ENCODE data around the gene CD274. TPM values are rescaled to one million over a fixed set of nuclear protein-coding genes. Genes with fewer than 3 reads are reported as not detected.
"Not testable (repeated sequence)": the region's sequence is repeated elsewhere in the genome, so short reads cannot be mapped to it uniquely, and the experiment has no call there.

Gene CD274
- total RNA-seq, 2 experiments from 2014 or later = 5.3 to 6.3 TPM

DNA sequence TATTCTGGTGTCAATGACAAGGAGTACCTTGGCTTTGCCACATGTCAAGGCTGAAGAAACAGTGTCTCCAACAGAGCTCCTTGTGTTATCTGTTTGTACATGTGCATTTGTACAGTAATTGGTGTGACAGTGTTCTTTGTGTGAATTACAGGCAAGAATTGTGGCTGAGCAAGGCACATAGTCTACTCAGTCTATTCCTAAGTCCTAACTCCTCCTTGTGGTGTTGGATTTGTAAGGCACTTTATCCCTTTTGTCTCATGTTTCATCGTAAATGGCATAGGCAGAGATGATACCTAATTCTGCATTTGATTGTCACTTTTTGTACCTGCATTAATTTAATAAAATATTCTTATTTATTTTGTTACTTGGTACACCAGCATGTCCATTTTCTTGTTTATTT lies 19.8 kb downstream of the CD274 start:
- no peak for DNase-seq
- Mint-ChIP-seq H3K27ac (no peak overlapping the region), H3K4me1 (ENCODE audit: low read depth) (no peaks in the 10 kb centered on the region), H3K27me3 (no peaks in the 10 kb centered on the region), H3K4me3 (no peak overlapping the region), H3K9me3 (peaks cover 2% of the 10 kb centered on the region), H3K36me3 (ENCODE audit: low read depth) (peaks cover 47% of the 10 kb centered on the region)
- POLR2A ChIA-PET = no interaction called here
- no peak overlapping the region for H3K4me3 ChIP-seq (ENCODE audit: low read length)
- H3K36me3 ChIP-seq (ENCODE audit: insufficient read depth, low read length) = peaks cover 27% of the 10 kb centered on the region
- no peaks in the 10 kb centered on the region for H3K4me1 ChIP-seq (ENCODE audit: insufficient read depth, low read length)
- H3K9me3 ChIP-seq (ENCODE audit: control insufficient read depth in 1 of 2, insufficient read depth in 1 of 2, low read length in 2 of 2) = no peaks in the 10 kb centered on the region
- H3K27ac ChIP-seq (ENCODE audit: low read depth in 1 of 2, low read length in 2 of 2) = no peak overlapping the region
- no peak for ATAC-seq (ENCODE audit: poor library complexity)
- no peak for TF ChIP-seq CTCF (IDR thresholded peaks at IDR 0.05)
- no peaks in the 10 kb centered on the region for H3K27me3 ChIP-seq (ENCODE audit: control insufficient read depth in 1 of 2, insufficient read depth in 2 of 2, low read length in 2 of 2)
- intact Hi-C loops (cut with DNase I, micrococcal nuclease) = no loop called here
- CTCF ChIA-PET = no interaction called here

- Mint-ChIP-seq H3K9me3 (peaks cover 2% of the 10 kb centered on the region), H3K27ac (no peak overlapping the region), H3K27me3 (no peaks in the 10 kb centered on the region), H3K36me3 (ENCODE audit: low read depth) (peaks cover 45% of the 10 kb centered on the region), H3K4me1 (ENCODE audit: low read depth) (no peaks in the 10 kb centered on the region), H3K4me3 (no peak overlapping the region)
- Histone ChIP-seq H3K27ac (ENCODE audit: low read depth in 1 of 2, low read length in 2 of 2) (no peak overlapping the region), H3K9me3 (ENCODE audit: control insufficient read depth in 1 of 2, insufficient read depth in 1 of 2, low read length in 2 of 2) (no peaks in the 10 kb centered on the region), H3K27me3 (ENCODE audit: control insufficient read depth in 1 of 2, insufficient read depth in 2 of 2, low read length in 2 of 2) (no peaks in the 10 kb centered on the region), H3K4me1 (ENCODE audit: insufficient read depth, low read length) (no peaks in the 10 kb centered on the region), H3K4me3 (ENCODE audit: low read length) (no peak overlapping the region), H3K36me3 (ENCODE audit: insufficient read depth, low read length) (peaks cover 21% of the 10 kb centered on the region)
- DNase-seq (no peak), ATAC-seq (ENCODE audit: poor library complexity) (no peak)
- POLR2A ChIA-PET = no interaction called here
- no peak for TF ChIP-seq CTCF (IDR thresholded peaks at IDR 0.05)
- CTCF ChIA-PET = no interaction called here
- intact Hi-C loops (cut with DNase I, micrococcal nuclease) = no loop called here
Measured at GRCh38 chr9:5470816-5471215, 20.5 kb downstream of the CD274 start.

DNA sequence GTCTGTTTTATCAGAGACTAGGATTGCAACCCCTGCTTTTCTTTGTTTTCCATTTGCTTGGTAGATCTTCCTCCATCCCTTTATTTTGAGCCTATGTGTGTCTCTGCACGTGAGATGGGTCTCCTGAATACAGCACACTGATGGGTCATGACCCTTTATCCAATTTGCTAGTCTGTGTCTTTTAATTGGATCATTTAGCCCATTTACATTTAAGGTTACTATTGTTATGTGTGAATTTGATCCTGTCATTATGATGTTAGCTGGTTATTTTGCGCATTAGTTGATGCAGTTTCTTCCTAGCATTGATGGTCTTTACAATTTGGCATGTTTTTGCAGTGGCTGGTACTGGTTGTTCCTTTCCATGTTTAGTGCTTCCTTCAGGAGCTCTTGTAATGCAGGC lies 25.3 kb downstream of the CD274 start:
- ATAC-seq (ENCODE audit: poor library complexity); POLR2A ChIA-PET; DNase-seq; H3K36me3 Mint-ChIP-seq (ENCODE audit: low read depth); H3K4me1 Mint-ChIP-seq (ENCODE audit: low read depth); H3K27ac ChIP-seq (ENCODE audit: low read depth in 1 of 2, low read length in 2 of 2); H3K9me3 ChIP-seq (ENCODE audit: control insufficient read depth in 1 of 2, insufficient read depth in 1 of 2, low read length in 2 of 2); intact Hi-C loops (cut with DNase I, micrococcal nuclease); H3K4me3 Mint-ChIP-seq; H3K27me3 Mint-ChIP-seq; H3K4me1 ChIP-seq (ENCODE audit: insufficient read depth, low read length); H3K27ac Mint-ChIP-seq; H3K4me3 ChIP-seq (ENCODE audit: low read length); CTCF ChIA-PET; H3K36me3 ChIP-seq (ENCODE audit: insufficient read depth, low read length); H3K27me3 ChIP-seq (ENCODE audit: control insufficient read depth in 1 of 2, insufficient read depth in 2 of 2, low read length in 2 of 2); H3K9me3 Mint-ChIP-seq: not testable (repeated sequence)

GRCh38 chr9:5478206-5478605 lies 27.9 kb downstream of the CD274 start:
- ChIA-PET POLR2A (no interaction called here), CTCF (interaction anchor here (1.0 kb wide), 1 partner anchor 41 kb away, joined by 3 read pairs; the partner anchor contains the start of gene PLGRKT)
- H3K36me3 Mint-ChIP-seq (ENCODE audit: low read depth) = peaks cover 9% of the 10 kb centered on the region
- H3K27ac ChIP-seq (ENCODE audit: low read depth in 1 of 2, low read length in 2 of 2) = no peak overlapping the region
- intact Hi-C loops (cut with DNase I, micrococcal nuclease) = no loop called here
- peaks cover 0 to 5% of the 10 kb centered on the region in 2 experiments for H3K9me3 ChIP-seq (ENCODE audit: control insufficient read depth in 1 of 2, insufficient read depth in 1 of 2, low read length in 2 of 2)
- no peak for TF ChIP-seq CTCF (IDR thresholded peaks at IDR 0.05)
- H3K4me3 ChIP-seq (ENCODE audit: low read length) = no peak overlapping the region
- peak in 2 of 14 experiments; percentile 6 to 23 for DNase-seq
- no peak overlapping the region for H3K27ac Mint-ChIP-seq
- H3K4me3 Mint-ChIP-seq = no peak overlapping the region
- no peaks in the 10 kb centered on the region for H3K27me3 Mint-ChIP-seq
- H3K27me3 ChIP-seq (ENCODE audit: control insufficient read depth in 1 of 2, insufficient read depth in 2 of 2, low read length in 2 of 2) = no peaks in the 10 kb centered on the region
- no peaks in the 10 kb centered on the region for H3K36me3 ChIP-seq (ENCODE audit: insufficient read depth, low read length)
- H3K9me3 Mint-ChIP-seq = peaks cover 4% of the 10 kb centered on the region
- H3K4me1 ChIP-seq (ENCODE audit: insufficient read depth, low read length) = no peaks in the 10 kb centered on the region
- H3K4me1 Mint-ChIP-seq (ENCODE audit: low read depth) = no peaks in the 10 kb centered on the region
- ATAC-seq (ENCODE audit: poor library complexity) = no peak
